ENCODE results near the gene ACP3.
"Not testable (repeated sequence)": the region's sequence is repeated elsewhere in the genome, so short reads cannot be mapped to it uniquely, and the experiment has no call there.

The ACP3 gene, protein sequence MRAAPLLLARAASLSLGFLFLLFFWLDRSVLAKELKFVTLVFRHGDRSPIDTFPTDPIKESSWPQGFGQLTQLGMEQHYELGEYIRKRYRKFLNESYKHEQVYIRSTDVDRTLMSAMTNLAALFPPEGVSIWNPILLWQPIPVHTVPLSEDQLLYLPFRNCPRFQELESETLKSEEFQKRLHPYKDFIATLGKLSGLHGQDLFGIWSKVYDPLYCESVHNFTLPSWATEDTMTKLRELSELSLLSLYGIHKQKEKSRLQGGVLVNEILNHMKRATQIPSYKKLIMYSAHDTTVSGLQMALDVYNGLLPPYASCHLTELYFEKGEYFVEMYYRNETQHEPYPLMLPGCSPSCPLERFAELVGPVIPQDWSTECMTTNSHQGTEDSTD

DNA sequence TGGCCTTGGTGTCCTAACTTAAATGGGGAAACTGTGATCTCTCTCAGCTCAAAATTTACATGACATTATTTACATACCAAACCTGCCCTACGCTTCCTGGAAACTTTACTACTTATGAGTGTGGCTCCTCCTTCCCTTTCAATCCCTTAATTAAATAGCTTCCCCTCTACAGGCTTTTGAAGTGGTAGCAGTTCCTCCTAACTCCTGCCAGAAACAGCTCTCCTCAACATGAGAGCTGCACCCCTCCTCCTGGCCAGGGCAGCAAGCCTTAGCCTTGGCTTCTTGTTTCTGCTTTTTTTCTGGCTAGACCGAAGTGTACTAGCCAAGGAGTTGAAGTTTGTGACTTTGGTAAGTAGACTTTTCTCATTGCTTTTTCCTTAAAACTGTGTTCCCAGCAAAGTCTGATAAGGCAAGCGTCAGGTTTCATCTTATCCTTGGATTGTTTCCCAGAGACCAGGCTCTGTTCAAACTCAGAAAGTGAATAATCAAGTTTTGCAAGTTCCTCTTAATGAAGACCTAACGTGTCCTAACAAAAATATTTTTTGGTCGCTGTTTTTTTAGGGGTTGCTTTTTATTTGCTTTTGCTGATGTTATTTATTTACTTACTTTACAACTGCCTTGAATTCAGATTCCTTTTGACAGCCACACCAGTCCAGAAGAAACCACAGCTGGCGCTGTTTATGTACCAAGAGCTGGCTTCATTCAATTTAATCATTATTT, at the start of gene ACP3:
Gene ACP3, plus strand, starts transcription at position 179 of the 720 bp plus-strand sequence. Its CDS starts 50 bp downstream, at position 229.
- no peak for DNase-seq (ENCODE audit: extremely low read depth in 1 of 2, low read depth in 1 of 2)

DNA sequence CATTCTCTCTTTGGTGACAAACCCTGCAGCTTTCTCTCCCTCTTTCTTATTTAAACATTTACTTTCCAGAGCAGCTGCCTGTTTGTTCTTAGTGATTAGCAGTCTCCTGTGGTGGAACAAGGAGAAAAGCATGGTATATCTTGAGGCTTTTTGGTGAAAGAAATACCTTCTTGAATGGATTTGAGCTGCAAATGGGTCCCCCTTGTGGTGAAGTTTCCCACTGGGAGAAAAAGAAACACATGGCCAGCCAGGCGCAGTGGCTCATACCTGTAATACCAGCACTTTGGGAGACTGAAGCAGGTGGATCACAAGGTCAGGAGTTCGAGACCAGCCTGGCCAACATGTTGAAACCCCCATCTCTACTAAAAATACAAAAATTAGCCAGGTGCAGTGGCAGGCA, 48.3 kb upstream of the ACP3 start:
- DNase-seq (ENCODE audit: extremely low read depth in 1 of 2, low read depth in 1 of 2) = no peak

DNA sequence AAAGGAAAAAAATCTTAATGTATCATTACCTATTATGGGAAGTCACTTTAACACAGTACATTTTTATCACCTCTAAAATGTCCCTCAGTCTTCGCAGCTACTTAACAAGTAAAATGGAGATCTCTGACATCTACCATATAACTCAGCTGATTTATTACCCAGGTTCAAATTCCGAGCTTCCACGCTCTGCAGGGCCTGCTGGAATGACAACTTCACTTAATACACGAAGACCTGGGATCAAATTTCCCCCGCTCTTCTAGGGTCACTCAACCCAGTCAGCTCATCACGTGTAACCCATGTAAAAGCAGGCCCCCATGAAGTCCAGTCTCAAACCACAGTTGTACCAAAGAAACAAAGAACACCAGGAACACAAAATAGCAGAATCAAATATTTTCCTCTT, 44.2 kb upstream of the ACP3 start:
- no peak for DNase-seq (ENCODE audit: extremely low read depth in 1 of 2, low read depth in 1 of 2)

DNA sequence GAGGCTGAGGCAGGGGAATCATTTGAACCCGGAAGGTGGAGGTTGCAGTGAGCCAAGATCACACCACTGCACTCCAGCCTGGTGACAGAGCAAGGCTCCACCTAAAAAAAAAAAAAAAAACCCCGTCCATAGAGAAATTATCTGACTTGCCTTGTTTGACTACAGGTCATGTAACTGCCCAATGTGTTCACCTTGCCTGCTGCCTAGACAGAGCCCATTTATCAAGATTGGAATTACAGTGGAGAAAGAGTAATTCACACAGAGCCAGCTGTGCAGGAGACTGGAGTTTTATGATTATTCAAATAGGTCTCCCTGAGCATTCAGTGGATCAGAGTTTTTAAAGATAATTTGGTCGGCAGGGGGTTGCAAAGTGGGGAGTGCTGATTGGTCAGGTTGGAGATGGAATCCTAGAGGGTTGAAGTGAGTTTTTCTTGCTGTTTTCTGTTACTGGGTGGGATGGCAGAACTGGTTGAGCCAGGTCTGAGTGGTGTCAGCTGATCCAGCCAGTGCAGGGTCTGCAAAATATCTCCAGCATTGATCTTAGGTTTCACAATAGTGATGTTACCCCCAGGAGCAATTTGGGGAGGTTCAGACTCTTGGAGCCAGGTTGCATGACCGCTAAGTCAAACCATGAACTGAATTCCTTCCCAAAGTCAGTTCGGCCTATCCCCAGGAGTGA, 40.8 kb upstream of the ACP3 start:
- no peak for DNase-seq (ENCODE audit: extremely low read depth in 1 of 2, low read depth in 1 of 2)

- DNase-seq (ENCODE audit: extremely low read depth in 1 of 2, low read depth in 1 of 2) = no peak
Measured at GRCh38 chr3:132279030-132279429, 38.2 kb upstream of the ACP3 start.

- no peak for DNase-seq (ENCODE audit: extremely low read depth in 1 of 2, low read depth in 1 of 2)
Measured at GRCh38 chr3:132283440-132283839, 33.8 kb upstream of the ACP3 start.

DNA sequence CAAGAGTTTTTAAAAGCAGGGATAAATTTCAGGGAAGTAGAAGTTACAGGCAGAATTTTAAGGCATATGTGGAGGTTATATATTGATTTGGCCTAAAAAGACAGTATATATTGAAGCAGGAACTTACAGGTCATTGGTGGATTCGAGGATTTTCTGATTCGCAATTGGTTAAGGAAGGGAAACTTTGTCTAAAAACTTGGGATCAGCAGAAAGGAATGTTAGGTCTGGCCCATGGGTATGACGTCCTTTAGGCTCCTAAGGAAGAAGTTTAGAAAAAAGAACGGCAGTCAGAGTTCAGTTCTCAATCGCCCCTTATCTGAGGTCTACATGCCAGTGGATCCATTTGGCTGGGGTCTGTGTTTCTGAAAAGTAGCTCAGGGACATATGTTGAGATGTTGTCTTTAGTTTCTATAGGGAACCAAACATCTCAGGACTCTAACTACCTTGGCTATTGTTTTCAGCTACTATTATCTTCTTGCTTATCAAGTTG, 33.2 kb upstream of the ACP3 start:
- no peak for DNase-seq (ENCODE audit: extremely low read depth in 1 of 2, low read depth in 1 of 2)

DNA sequence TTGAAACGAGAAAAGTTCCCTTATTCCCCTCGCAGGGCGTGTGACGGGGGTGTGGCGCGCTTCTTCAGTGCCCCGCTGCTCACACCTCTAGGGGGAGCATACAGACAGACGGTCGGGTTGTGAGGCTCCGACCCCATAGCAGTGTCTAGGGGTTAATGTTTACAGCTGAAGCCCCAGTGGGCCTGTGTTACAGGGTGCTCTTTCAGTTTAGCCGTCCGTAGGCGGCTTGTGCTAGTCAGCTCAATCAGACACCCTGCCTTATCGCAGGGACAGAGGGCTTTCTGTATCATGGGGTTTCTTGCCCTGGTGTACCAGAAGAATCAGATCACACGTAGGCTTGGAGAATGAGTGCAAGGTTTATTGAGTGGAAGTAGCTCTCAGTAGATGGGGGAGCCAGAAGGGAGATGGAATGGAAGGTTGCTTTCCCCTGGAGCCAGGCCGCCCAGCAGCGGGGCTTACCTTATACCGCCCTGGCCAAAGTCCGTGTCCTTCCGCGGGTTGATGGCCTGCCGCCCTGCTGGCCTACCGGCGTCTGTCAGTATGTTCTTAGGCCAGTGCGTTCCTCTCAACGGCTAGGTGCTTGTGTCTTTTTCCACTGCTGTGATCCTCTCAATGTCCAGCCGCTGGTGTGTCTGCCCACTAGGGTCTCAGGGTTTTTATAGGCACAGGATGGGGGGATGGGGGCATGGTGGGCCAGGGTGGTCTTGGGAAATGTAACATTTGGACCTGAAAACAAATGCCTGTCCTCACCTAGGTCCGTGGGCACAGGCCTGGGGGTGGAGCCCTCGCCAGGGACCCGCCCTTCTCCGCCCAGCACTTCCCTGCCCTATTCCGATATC, 32.2 kb upstream of the ACP3 start:
- DNase-seq (ENCODE audit: extremely low read depth in 1 of 2, low read depth in 1 of 2) = no peak

GRCh38 chr3:132285620-132285945, 31.6 kb upstream of the ACP3 start:
- no peak for DNase-seq (ENCODE audit: extremely low read depth in 1 of 2, low read depth in 1 of 2)

DNA sequence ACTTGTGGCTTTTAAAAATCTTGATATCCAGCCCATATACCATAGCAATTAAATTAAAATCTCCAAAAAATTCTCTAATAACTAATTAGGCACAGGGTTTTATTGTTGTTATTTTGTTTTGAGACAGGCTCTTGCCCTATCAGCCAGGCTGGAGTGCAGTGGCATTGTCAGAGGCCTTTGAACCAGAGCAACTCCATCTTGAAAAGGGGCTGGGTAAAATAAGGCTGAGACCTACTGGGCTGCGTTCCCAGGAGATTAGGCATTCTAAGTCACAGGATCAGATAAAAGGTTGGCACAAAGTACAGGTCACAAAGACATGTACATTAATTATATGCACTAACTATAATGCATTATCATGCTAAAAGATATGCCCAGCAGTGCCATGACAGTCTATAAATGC, 31.2 kb upstream of the ACP3 start:
- DNase-seq (ENCODE audit: extremely low read depth in 1 of 2, low read depth in 1 of 2) = no peak

DNA sequence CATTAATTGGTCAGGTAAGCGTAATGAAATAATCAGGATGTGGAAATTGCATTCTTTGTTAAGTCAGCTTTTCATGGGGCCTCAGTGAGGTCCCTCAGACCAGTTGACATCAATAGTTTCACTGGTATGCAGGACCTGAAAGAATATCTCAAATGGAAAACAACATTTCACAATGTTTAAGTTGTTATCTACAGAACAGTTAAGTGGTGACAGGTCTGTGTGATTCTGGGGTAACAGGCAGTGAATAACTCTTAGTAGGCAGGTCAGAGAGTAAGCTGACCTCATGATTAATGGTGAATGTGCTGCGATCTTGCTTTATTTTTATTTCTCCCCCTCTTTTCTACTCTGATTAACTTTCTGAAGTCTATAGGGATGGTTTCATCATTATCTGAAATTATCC, 28.9 kb upstream of the ACP3 start:
- no peak for DNase-seq (ENCODE audit: extremely low read depth in 1 of 2, low read depth in 1 of 2)

GRCh38 chr3:132289316-132289715, 27.9 kb upstream of the ACP3 start:
- DNase-seq (ENCODE audit: extremely low read depth in 1 of 2, low read depth in 1 of 2) = no peak

- no peak for DNase-seq (ENCODE audit: extremely low read depth in 1 of 2, low read depth in 1 of 2)
Measured at GRCh38 chr3:132290833-132291232, 26.4 kb upstream of the ACP3 start.

GRCh38 chr3:132292042-132292441, 25.2 kb upstream of the ACP3 start:
- DNase-seq (ENCODE audit: extremely low read depth in 1 of 2, low read depth in 1 of 2) = no peak

- DNase-seq (ENCODE audit: extremely low read depth in 1 of 2, low read depth in 1 of 2) = no peak
Measured at GRCh38 chr3:132293251-132293650, 24.0 kb upstream of the ACP3 start.

- no peak for DNase-seq (ENCODE audit: extremely low read depth in 1 of 2, low read depth in 1 of 2)
Measured at GRCh38 chr3:132294906-132295305, 22.3 kb upstream of the ACP3 start.

DNA sequence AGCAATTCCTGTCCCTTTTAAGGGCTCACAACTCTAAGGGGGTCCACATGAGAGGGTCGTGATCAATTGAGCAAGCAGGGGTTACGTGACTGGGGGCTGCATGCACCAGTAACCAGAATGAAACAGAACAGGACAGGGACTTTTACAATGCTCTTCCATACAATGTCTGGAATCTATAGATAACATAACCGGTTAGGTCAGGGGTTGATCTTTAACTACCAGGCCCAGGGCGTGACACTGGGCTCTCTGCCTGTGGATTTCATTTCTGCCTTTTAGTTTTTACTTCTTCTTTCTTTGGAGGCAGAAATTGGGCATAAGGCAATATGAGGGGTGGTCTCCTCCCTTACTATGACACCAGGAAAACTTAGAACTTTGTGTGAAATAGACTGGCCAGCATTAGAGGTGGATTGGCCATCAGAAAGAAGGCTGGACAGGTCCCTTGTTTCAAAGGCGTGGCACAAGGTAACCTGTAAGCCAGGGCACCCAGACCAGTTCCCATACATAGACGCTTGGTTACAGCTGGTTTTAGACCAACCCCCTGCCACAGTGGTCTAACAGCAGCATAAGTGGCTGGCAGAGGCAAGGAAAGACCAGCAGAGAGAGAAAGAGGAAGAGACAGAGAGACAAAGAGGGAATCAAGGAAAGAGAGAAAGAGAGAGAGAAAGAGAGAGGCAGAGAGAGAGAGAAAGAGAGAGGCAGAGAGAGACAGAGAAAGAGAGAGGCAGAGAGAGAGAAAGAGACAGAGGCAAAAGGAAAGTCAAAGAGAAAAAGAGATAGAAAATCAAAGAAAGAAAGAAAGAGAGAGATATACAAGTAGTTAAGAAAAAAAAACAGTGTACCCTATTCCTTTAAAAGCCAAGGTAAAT, 13.6 kb upstream of the ACP3 start:
- not testable (repeated sequence) for DNase-seq (ENCODE audit: extremely low read depth in 1 of 2, low read depth in 1 of 2)

GRCh38 chr3:132304351-132304750, 12.9 kb upstream of the ACP3 start:
- DNase-seq (ENCODE audit: extremely low read depth in 1 of 2, low read depth in 1 of 2) = not testable (repeated sequence)

- DNase-seq (ENCODE audit: extremely low read depth in 1 of 2, low read depth in 1 of 2) = not testable (repeated sequence)
Measured at GRCh38 chr3:132310057-132310456, 7.2 kb upstream of the ACP3 start.

GRCh38 chr3:132311316-132311715, 5.9 kb upstream of the ACP3 start:
- DNase-seq (ENCODE audit: extremely low read depth in 1 of 2, low read depth in 1 of 2) = no peak
